GM18507 (cell line): ENCODE measurements around the gene CSF1R.

Experiments
- DNase-seq: peaks from one replicate; pipeline ENCODE4 v3.0.0; 2011; ENCODE audit warnings: low read depth; ENCODE audit not compliant: insufficient read length; ENCODE audit errors: extremely low spot score
- FAIRE-seq: peaks from 2 replicates; lab custom pipeline; 2011; peaks lifted over from hg19 to GRCh38; lab: Jason Lieb, UNC

CSF1R gene

DNA sequence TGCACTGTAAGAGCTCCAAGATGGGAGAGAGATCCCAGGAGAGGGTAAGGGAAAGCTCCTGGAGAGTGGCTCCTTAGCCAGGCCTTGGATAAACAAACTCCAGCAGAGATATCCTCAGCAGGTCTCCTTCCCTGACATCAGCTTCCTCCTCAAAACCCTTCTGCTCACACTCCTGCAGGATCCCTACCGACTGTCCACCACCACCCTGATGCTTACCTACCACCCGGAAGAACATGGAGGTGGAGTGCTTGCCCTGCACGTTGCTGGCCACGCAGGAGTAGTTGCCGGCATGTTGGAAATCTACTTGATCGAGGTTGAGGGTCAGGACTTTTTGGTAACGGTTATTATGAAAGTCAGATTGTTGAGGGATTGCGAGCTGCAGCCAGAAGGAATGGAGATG, 9.3 kb downstream of the CSF1R start:
- FAIRE-seq (no peak), DNase-seq (no peak)

GRCh38 chr5:150075806-150076205, 10.5 kb downstream of the CSF1R start:
- FAIRE-seq (no peak), DNase-seq (no peak)

GRCh38 chr5:150075233-150075632, 11.1 kb downstream of the CSF1R start:
- no peak for FAIRE-seq
- no peak for DNase-seq

GRCh38 chr5:150073677-150074076, 12.7 kb downstream of the CSF1R start:
- DNase-seq (no peak), FAIRE-seq (no peak)

GRCh38 chr5:150073086-150073625, 13.2 kb downstream of the CSF1R start:
- DNase-seq (no peak), FAIRE-seq (no peak)

GRCh38 chr5:150070821-150071220, 15.5 kb downstream of the CSF1R start:
- no peak for DNase-seq
- no peak for FAIRE-seq

DNA sequence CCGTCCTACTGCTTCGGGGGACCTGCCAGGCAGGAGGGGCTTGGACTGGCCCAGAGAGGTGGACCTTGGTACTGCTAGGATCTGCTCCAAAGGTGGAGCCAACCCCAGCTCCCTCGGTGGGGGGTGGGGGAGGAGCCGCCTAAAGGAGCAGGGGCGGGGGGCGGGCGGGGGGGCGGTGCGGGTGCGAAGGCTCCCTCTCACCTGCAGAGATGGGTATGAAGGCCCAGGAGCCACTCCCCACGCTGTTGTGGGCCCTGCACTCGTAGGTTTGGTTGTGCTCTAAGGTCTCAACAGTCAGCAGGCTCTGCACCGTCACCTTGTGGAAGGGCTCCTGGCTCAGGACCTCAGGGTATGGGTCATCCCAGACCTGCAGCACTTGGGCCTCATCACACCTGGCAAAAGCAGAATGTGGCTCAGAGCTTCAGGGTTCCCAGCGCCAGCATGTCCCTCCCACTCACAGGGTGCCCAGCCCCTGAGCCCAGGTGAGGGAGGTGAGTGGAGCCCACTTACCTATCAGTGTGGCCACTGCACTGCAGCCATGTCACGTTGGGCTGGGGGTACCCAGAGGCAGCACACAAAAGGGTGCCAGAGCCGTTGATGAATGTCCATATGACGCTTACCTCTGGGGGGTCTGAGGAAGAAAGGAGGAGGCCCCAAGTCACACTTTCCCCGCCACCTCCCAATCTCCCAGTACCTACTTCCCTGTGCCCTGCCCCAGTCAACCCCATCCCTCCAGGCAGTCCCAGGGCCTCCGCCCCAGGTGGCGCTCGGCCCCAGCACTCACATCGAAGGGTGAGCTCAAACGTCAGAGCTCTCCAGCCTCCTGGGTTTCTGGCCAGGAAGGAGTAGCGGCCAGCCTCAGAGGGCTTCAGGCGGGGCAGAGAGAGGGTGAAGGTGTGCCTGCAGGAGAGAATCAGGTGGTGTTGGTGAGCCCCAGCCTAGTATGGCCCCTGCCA, 16.4 kb downstream of the CSF1R start:
- no peak for FAIRE-seq
- DNase-seq: no peak

DNA sequence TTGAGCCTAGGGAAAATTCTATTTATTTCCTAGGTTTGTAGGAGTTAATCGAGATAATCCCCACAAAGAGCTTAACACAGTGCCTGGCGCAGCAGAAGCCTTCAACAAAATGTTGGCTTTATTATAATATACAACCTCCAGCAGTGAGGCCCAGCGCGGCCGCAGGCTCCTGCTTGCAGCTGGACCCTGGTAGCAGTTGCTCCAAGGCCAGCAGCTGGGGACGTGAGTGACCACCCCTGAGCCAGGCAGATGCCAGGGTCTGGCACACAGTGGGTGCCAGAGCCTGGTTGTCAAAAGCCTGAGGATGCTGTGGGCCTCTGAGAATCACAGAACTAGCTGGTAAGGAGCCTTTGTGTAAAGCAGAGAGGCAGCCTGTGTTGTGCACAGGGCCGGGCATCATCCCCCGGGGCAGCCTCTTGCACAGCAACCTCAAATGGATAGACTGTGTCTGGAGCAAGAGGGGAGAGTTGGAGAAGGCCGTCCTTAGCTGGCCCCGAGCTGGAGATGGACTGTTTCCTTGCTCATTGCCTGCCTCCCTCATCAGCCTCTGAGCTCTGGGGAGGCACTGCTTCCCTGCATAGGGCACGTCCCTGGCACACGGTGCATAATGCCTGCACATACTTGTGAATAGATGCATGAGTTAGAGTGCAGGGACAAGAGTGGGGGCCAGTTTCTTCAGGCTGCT, 17.3 kb downstream of the CSF1R start:
- DNase-seq: no peak
- FAIRE-seq: no peak

GRCh38 chr5:150068472-150068871, 17.9 kb downstream of the CSF1R start:
- FAIRE-seq (no peak), DNase-seq (no peak)

- no peak for DNase-seq
- no peak for FAIRE-seq
These were observed 18.3 kb downstream of the CSF1R start for GRCh38 chr5:150068071-150068470.

DNA sequence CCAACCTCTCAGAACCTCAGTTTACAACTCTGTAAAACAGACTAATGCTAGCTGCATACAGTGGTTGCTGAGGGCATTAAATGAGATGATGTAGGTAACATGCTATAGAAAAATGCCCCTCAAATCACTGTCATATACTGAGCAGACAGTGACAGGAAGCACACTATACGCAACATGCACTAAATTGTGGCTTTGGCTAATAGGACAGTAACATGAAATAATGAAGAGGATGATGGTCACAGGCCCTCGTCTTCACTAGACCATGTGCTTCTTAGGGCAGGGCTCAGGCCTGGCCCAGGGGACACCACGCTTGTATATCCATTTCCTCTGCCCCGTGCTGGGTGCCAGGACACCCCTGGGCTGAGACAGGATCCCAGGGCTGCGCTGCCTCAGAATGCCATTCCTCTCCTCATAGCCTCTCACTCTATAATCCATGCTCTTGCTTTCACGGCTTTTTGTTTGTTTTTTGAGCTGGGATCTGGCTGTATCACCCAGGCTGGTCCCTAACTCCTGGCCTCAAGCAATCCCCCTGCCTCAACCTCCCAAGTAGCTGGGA, 18.9 kb downstream of the CSF1R start:
- no peak for FAIRE-seq
- no peak for DNase-seq

- FAIRE-seq (no peak), DNase-seq (no peak)
These were observed 19.4 kb downstream of the CSF1R start for GRCh38 chr5:150066901-150067396.

DNA sequence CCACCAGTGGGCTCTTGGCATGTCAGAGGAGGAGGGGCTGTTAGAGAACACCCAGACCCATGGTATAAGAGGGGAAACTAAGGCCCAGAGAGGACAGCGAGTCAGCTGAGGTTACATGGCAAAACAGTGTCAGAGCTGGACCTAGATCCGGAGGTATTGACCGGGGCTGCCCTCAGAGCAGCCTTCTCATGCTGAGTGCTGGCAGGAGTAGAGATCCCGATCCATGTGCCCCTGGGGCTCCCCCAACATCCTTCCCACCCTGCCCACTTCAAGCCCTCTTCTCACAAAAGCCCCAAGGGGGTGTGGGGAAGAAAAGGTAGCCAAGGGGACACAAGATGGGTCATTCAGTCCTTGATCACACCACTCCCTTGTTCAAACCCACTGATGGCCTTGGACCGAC, 19.9 kb downstream of the CSF1R start:
- FAIRE-seq (no peak), DNase-seq (no peak)

DNA sequence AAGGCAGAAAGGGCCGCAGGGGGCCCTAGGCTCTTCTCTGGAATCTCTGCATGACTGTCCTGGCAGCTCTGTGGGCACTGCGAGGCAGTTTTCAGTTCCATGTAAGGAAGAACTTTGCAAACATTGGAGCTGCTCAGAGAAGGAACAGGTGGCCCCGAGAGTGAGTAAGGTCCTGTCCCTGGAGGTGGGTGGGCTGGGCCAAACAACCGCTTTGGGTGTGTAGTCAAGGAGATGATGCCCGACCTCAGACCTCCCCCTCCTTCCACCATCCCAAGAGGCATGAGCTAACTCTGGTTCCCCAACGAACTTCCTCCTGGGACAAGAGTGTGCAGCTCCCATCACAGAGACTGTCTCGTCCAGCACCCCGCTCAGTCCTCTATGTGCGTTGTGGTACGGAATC, 20.5 kb downstream of the CSF1R start:
- FAIRE-seq: no peak
- DNase-seq: no peak

GRCh38 chr5:150065346-150065745, 21.0 kb downstream of the CSF1R start:
- no peak for FAIRE-seq
- DNase-seq: no peak

DNA sequence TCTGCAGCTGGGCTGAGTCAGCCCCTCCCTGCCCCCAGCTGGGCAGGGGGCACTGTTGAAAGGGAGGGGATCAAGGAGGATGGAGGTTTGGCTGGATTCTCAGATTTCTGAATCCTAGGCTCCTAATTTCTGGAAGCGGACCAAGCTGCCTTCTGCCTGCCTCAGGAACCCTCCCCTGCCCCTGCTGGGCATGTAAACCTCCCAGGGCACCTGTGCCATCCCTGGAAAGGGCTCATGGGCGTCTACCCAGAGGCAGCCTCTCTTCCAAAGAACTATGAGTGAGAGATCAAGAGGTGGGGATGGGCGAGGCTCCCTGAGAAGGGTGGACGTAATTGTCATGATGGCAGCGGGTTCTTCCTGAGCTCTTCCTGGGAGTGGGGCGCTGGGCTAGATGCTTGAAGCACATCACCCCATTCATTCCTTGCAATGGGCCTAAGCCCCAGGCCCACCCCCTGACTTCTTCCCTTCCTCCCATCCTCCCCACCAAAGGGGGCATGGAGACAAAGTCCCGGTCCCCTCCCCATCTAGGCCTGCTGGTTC, 21.6 kb downstream of the CSF1R start:
- DNase-seq (no peak), FAIRE-seq (no peak)

DNA sequence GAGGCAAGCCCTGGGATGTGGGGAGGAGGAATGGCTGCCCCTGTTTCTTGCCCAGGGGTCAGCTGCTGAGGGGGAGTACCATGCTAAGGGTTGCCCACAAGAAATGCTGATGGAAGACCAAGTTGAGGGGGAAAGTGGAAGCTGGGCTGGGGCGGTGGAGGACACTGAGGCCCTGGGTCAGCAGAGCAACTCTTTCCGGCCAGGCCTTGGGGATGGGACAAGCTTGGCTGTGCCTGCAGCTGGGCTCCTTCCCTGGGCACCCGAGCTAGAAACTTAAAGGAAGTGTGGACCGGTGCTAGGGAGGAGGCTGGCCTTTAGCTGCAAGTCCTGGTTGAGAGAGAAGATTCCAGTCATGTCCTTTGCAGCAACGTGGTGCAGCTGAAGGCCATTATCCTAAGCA, 22.7 kb downstream of the CSF1R start:
- FAIRE-seq: no peak
- DNase-seq: no peak

GRCh38 chr5:150062216-150062922, 24.0 kb downstream of the CSF1R start:
- no peak for FAIRE-seq
- no peak for DNase-seq

DNA sequence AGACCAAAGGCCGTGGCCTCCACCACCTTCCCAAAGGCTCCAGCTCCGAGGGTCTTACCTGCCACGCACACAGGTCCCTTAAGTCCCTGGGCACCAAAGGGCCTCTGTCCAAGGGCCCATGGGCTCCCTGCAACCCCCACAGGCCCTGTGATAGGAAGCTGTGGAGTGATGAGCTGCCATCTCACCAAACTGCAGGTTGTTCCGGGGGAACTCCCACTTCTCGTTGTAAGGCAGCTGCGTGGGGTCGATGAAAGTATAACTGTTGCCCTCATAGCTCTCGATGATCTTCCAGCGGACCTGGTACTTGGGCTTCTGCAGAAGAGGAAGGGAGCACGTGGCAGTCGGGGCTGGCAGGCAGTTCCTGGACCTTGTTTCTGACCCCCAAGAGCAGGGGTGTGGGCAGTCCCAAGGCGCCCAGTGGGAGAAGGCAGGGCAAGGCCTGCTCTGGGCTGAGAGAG, 24.8 kb downstream of the CSF1R start:
- no peak for FAIRE-seq

More for the DNA sequence above, 24.8 kb downstream of the CSF1R start:
- DNase-seq: no peak
